Neutrophil (primary cell): ENCODE data around the gene ADAMTS2.

Experiments used
- H3K27ac ChIP-seq: fragments of 200-600 bp; sonication (generic); 2 replicates; pipeline ENCODE4 v1.5.1; 2016; ENCODE audit warnings: mild to moderate bottlenecking, moderate library complexity
- H3K27me3 ChIP-seq: fragments of 200-600 bp; sonication (generic); 2 replicates; pipeline ENCODE4 v1.6.0; 2016; ENCODE audit warnings: mild to moderate bottlenecking
- H3K36me3 ChIP-seq: fragments of 200-600 bp; sonication (generic); 2 replicates; pipeline ENCODE4 v1.5.1; 2017
- H3K4me1 ChIP-seq, 2 experiments: fragments of 200-600 bp in 1 of 2; sonication (generic) in 1 of 2; 1 replicate in 1 of 2; 2 replicates in 1 of 2; pipeline versions ENCODE4 v1.5.1 to v1.6.1; 2013 to 2016; ENCODE audit warnings: low read depth in 1 of 2, low read length in 1 of 2, mild to moderate bottlenecking in 1 of 2, moderate library complexity in 1 of 2; ENCODE audit not compliant: control insufficient read depth in 1 of 2, insufficient read depth in 1 of 2
- H3K4me3 ChIP-seq, 2 experiments: fragments of 200-600 bp in 1 of 2; sonication (generic) in 1 of 2; 1 replicate in 1 of 2; 2 replicates in 1 of 2; pipeline ENCODE4 v1.5.1; 2013 to 2016; ENCODE audit warnings: low read depth in 1 of 2, low read length in 1 of 2, mild to moderate bottlenecking in 1 of 2, moderate library complexity in 1 of 2
- H3K9me3 ChIP-seq: fragments of 200-600 bp; sonication (generic); 2 replicates; pipeline ENCODE4 v1.5.1; 2016
- CTCF ChIP-seq: fragments of 200-600 bp; sonication (generic); IDR thresholded peaks from 2 replicates; pipeline ENCODE4 v1.5.1; 2016; ENCODE audit warnings: antibody characterized with exemption

ADAMTS2 gene

GRCh38 chr5:179361037-179361603 is 15.9 kb upstream of the ADAMTS2 start:
- Histone ChIP-seq H3K4me1 (no peaks in the 10 kb centered on the region), H3K27me3 (no peaks in the 10 kb centered on the region), H3K36me3 (no peaks in the 10 kb centered on the region), H3K9me3 (no peaks in the 10 kb centered on the region), H3K27ac (no peak overlapping the region), H3K4me3 (no peak overlapping the region)
- no peak for TF ChIP-seq CTCF

- peaks cover 4% of the 10 kb centered on the region for H3K27me3 ChIP-seq
- H3K27ac ChIP-seq, result no peak overlapping the region
- H3K9me3 ChIP-seq, result no peaks in the 10 kb centered on the region
- no peaks in the 10 kb centered on the region for H3K4me1 ChIP-seq
- no peak overlapping the region for H3K4me3 ChIP-seq
- TF ChIP-seq CTCF, result no peak
- no peaks in the 10 kb centered on the region for H3K36me3 ChIP-seq
These were observed 11.8 kb upstream of the ADAMTS2 start for GRCh38 chr5:179357031-179357430.

- Histone ChIP-seq H3K9me3 (no peaks in the 10 kb centered on the region), H3K27ac (no peak overlapping the region), H3K27me3 (peaks cover 11% of the 10 kb centered on the region), H3K4me3 (no peak overlapping the region), H3K36me3 (no peaks in the 10 kb centered on the region), H3K4me1 (no peaks in the 10 kb centered on the region)
- no peak for TF ChIP-seq CTCF
These were observed 11.0 kb upstream of the ADAMTS2 start for GRCh38 chr5:179355976-179356974.

- Histone ChIP-seq H3K27ac (no peak overlapping the region), H3K27me3 (peaks cover 25% of the 10 kb centered on the region), H3K4me1 (no peaks in the 10 kb centered on the region), H3K36me3 (no peaks in the 10 kb centered on the region), H3K4me3 (no peak overlapping the region), H3K9me3 (no peaks in the 10 kb centered on the region)
- no peak for TF ChIP-seq CTCF
These were observed 9.1 kb upstream of the ADAMTS2 start for GRCh38 chr5:179354305-179354882.

GRCh38 chr5:179348843-179349242 is 3.6 kb upstream of the ADAMTS2 start:
- Histone ChIP-seq H3K27me3 (peaks cover 81% of the 10 kb centered on the region), H3K4me3 (no peak overlapping the region), H3K9me3 (no peaks in the 10 kb centered on the region), H3K27ac (no peak overlapping the region), H3K36me3 (no peaks in the 10 kb centered on the region), H3K4me1 (peaks cover 0 to 3% of the 10 kb centered on the region in 2 experiments)
- TF ChIP-seq CTCF, result no peak
